CD8-positive, alpha-beta memory T cell (primary cell): ENCODE measurements around the gene CAMK2B. TPM values are rescaled to one million over a fixed set of nuclear protein-coding genes. Genes with fewer than 3 reads are reported as not detected.

Experiments used
- CTCF ChIA-PET: fragments of 350-600 bp; sonication (Branson Sonifier 250); formaldehyde crosslinking; loops from one replicate; lab custom pipeline; 2021; ENCODE audit warnings: antibody characterized with exemption; lab: Charles Lee
- POLR2A ChIA-PET: fragments of 350-600 bp; sonication (Branson Sonifier 250); formaldehyde crosslinking; loops from one replicate; lab custom pipeline; 2021; ENCODE audit warnings: antibody characterized with exemption; lab: Charles Lee
- DNase-seq, 5 donors: peaks; one replicate each; pipeline versions ENCODE4 v3.0.0 to v3.0.0-alpha.2; 2020 to 2022; ENCODE audit warnings: mixed read lengths in 1 of 5
- H3K27ac ChIP-seq: one replicate; pipeline ENCODE4 v1.7.0; 2013; ENCODE audit warnings: low read depth, mild to moderate bottlenecking, low read length, moderate library complexity
- H3K27me3 ChIP-seq: 2 replicates; pipeline ENCODE4 v1.7.0; 2013; ENCODE audit warnings: low read length, mild to moderate bottlenecking; ENCODE audit not compliant: insufficient read depth, poor library complexity, severe bottlenecking
- H3K36me3 ChIP-seq: 2 replicates; pipeline ENCODE4 v1.7.0; 2013; ENCODE audit warnings: mild to moderate bottlenecking, low read length, moderate library complexity; ENCODE audit not compliant: insufficient read depth
- H3K4me1 ChIP-seq: 2 replicates; pipeline ENCODE4 v1.7.0; 2013; ENCODE audit warnings: mild to moderate bottlenecking, low read length, moderate library complexity; ENCODE audit not compliant: insufficient read depth
- H3K4me3 ChIP-seq: 2 replicates; pipeline ENCODE4 v1.7.0; 2013; ENCODE audit warnings: mild to moderate bottlenecking, low read length
- H3K9me3 ChIP-seq: 2 replicates; pipeline ENCODE4 v1.7.0; 2013; ENCODE audit warnings: mild to moderate bottlenecking, low read length
- H3K27ac Mint-ChIP-seq, 8 donors: one replicate each; pipeline ENCODE4 v1.8.0; 2020 to 2021; ENCODE audit warnings: mixed read lengths in 8 of 8, mild to moderate bottlenecking in 6 of 8, inconsistent platforms in 3 of 8, moderate library complexity in 3 of 8
- H3K27me3 Mint-ChIP-seq, 2 donors: one replicate each; pipeline ENCODE4 v1.8.0; 2020 to 2021; ENCODE audit warnings: mixed read lengths in 2 of 2, mild to moderate bottlenecking in 1 of 2, moderate library complexity in 1 of 2
- H3K36me3 Mint-ChIP-seq, 3 donors: one replicate each; pipeline ENCODE4 v1.8.0; 2020 to 2021; ENCODE audit warnings: mixed read lengths in 3 of 3, inconsistent platforms in 1 of 3, mild to moderate bottlenecking in 1 of 3
- H3K4me1 Mint-ChIP-seq, 3 donors: one replicate each; pipeline ENCODE4 v1.8.0; 2020 to 2021; ENCODE audit warnings: mixed read lengths in 3 of 3, inconsistent platforms in 1 of 3, mild to moderate bottlenecking in 1 of 3
- H3K4me3 Mint-ChIP-seq, 7 donors: one replicate each; pipeline ENCODE4 v1.8.0; 2020 to 2021; ENCODE audit warnings: mixed read lengths in 7 of 7, mild to moderate bottlenecking in 6 of 7, moderate library complexity in 4 of 7, inconsistent platforms in 2 of 7
- H3K9me3 Mint-ChIP-seq, 5 donors: one replicate each; pipeline ENCODE4 v1.8.0; 2020 to 2022; ENCODE audit warnings: mixed read lengths in 5 of 5, mild to moderate bottlenecking in 3 of 5, moderate library complexity in 2 of 5, inconsistent platforms in 1 of 5
- polyA plus RNA-seq: library from polyadenylated mRNA; unstranded; fragments of 300-500 nt; fragmentation: Illumina TruSeq; gene quantifications from one replicate; pipeline ENCODE4 v1.2.3, GENCODE V29; 2021
- total RNA-seq, 2 experiments: library from RNA; stranded (reverse); gene quantifications; one replicate each; pipeline ENCODE4 v1.2.3, GENCODE V29; 2021

The CAMK2B gene
- total and polyA plus RNA-seq, 3 experiments from 2014 or later = 0.42 to 0.90 TPM; not detected in 1

DNA sequence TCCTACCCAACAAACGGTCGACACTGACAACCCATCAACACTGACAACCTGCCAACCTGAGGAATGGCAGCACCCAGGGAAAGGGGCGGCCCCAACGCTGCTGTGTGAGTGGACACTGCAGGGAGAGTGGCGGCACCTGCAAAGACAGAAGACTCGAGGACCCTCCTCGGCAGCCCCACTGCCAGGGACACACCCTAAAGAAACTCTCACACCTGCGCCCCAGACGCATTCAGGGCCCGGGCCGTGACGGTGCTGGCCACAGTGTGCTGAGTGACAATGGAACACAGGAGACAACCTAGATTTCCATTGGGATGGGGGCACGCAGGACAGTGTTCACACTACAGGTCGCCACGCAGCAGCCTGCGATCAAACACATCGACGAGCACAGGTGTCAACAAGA lies 3.6 kb downstream of the CAMK2B start:
- H3K9me3 ChIP-seq = no peaks in the 10 kb centered on the region
- H3K27ac Mint-ChIP-seq = no peak overlapping the region
- H3K27me3 Mint-ChIP-seq = peaks cover 31 to 47% of the 10 kb centered on the region in 2 donors
- H3K27me3 ChIP-seq = peaks cover 5% of the 10 kb centered on the region
- no peak overlapping the region for H3K4me3 Mint-ChIP-seq
- H3K9me3 Mint-ChIP-seq = no peaks in the 10 kb centered on the region
- POLR2A ChIA-PET = no interaction called here
- H3K4me1 Mint-ChIP-seq = peaks cover 5 to 14% (median 6%) of the 10 kb centered on the region in 3 donors
- DNase-seq = no peak
- CTCF ChIA-PET = no interaction called here
- no peak overlapping the region for H3K27ac ChIP-seq
- H3K36me3 ChIP-seq = no peaks in the 10 kb centered on the region
- no peaks in the 10 kb centered on the region for H3K4me1 ChIP-seq
- H3K36me3 Mint-ChIP-seq = peaks cover 0 to 3% (median 0%) of the 10 kb centered on the region in 3 donors
- no peak overlapping the region for H3K4me3 ChIP-seq

GRCh38 chr7:44320794-44321371 lies 4.5 kb downstream of the CAMK2B start:
- DNase-seq = no peak
- no peak overlapping the region for H3K27ac ChIP-seq
- ChIA-PET POLR2A (no interaction called here), CTCF (no interaction called here)
- peaks cover 3 to 12% (median 5%) of the 10 kb centered on the region in 3 donors for H3K4me1 Mint-ChIP-seq
- no peak overlapping the region for H3K4me3 Mint-ChIP-seq
- no peak overlapping the region for H3K27ac Mint-ChIP-seq
- H3K27me3 Mint-ChIP-seq = peaks cover 24 to 41% of the 10 kb centered on the region in 2 donors
- no peaks in the 10 kb centered on the region for H3K36me3 ChIP-seq
- H3K4me1 ChIP-seq = no peaks in the 10 kb centered on the region
- peaks cover 4% of the 10 kb centered on the region for H3K27me3 ChIP-seq
- H3K9me3 Mint-ChIP-seq = no peaks in the 10 kb centered on the region
- H3K4me3 ChIP-seq = no peak overlapping the region
- peaks cover 0 to 2% (median 0%) of the 10 kb centered on the region in 3 donors for H3K36me3 Mint-ChIP-seq
- no peaks in the 10 kb centered on the region for H3K9me3 ChIP-seq

DNA sequence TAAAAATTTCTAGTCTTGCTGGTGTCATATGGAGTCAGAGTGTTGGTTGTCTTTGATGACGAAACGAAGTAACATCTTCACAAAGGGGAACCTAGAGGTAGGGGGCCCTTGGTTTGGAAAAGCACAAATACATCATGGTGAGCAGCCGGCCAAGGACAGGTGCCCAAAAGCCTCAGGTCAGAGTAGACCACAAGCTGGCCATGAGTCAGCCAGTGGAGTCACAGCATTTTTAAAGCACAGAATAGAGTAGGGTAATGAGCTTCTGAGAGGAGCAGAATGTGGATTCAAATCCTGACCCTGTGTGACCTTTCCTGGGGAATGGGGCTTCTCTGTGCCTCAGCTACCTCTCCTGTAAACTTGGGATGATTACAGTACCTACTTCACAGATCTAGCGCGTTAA lies 5.3 kb downstream of the CAMK2B start:
- Histone ChIP-seq H3K27me3 (peaks cover 3% of the 10 kb centered on the region), H3K36me3 (no peaks in the 10 kb centered on the region), H3K4me3 (no peak overlapping the region), H3K9me3 (no peaks in the 10 kb centered on the region), H3K27ac (no peak overlapping the region), H3K4me1 (no peaks in the 10 kb centered on the region)
- ChIA-PET POLR2A (no interaction called here), CTCF (no interaction called here)
- Mint-ChIP-seq H3K36me3 (no peaks in the 10 kb centered on the region), H3K27ac (no peak overlapping the region), H3K4me3 (no peak overlapping the region), H3K9me3 (no peaks in the 10 kb centered on the region), H3K27me3 (peaks cover 22 to 43% of the 10 kb centered on the region in 2 donors), H3K4me1 (peaks cover 0 to 8% (median 3%) of the 10 kb centered on the region in 3 donors)
- DNase-seq = no peak

DNA sequence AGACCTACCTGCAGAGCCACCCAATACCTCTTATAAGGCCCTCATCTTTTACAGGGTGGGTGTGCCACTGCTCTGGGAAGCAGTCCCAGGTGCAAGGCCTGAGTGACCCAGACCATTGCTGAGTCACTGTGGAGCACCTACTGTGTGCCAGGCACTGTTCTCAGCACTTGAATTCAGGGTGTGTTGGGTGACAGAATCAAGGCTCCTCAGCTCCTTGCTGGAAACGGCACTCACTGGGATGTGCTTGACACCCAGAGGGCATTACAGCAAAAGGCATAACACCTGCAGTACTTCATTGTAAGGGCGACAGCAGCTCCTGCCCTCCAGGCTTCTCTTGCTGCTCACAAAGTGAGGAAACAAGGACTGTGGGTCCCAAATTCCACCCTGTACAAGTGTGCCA lies 7.1 kb downstream of the CAMK2B start:
- no peaks in the 10 kb centered on the region for H3K4me1 Mint-ChIP-seq
- Histone ChIP-seq H3K27me3 (peaks cover 3% of the 10 kb centered on the region), H3K27ac (no peak overlapping the region), H3K36me3 (no peaks in the 10 kb centered on the region), H3K4me3 (no peak overlapping the region), H3K9me3 (no peaks in the 10 kb centered on the region), H3K4me1 (no peaks in the 10 kb centered on the region)
- CTCF ChIA-PET = no interaction called here
- H3K9me3 Mint-ChIP-seq = no peaks in the 10 kb centered on the region
- POLR2A ChIA-PET = no interaction called here
- no peak overlapping the region for H3K4me3 Mint-ChIP-seq
- no peak for DNase-seq
- no peak overlapping the region for H3K27ac Mint-ChIP-seq
- no peaks in the 10 kb centered on the region for H3K36me3 Mint-ChIP-seq
- peaks cover 10 to 38% of the 10 kb centered on the region in 2 donors for H3K27me3 Mint-ChIP-seq

DNA sequence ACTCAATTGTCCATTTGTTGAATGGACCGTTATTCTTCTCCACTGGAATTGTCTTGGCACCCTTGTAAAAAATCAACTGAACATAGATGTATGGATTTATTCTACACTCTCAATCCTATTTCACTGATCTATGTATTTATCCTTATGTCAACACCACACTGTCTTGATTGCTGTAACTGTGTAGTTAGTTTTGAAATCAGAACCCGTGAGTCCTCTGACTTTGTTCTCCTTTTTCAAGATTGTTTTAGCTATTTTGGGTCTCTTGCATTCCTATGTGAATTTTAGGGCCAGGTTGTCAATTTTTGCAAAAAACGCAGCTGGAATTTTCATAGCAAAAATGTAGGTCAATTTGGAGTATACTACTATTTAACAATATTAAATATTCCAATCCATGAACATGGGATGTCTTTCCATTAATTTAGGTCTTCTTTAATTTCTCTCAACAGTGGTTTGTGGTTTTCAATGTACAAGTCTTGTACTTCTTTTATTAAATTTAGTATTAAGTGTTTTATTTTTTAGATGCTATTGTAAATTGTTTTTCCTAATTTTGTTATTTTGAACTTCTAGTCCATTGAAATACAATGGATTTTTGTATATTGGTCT lies 10.0 kb downstream of the CAMK2B start:
- Mint-ChIP-seq H3K9me3 (no peaks in the 10 kb centered on the region), H3K4me3 (no peak overlapping the region), H3K27me3 (peaks cover 4 to 28% of the 10 kb centered on the region in 2 donors), H3K4me1 (no peaks in the 10 kb centered on the region), H3K27ac (no peak overlapping the region), H3K36me3 (no peaks in the 10 kb centered on the region)
- Histone ChIP-seq H3K4me1 (no peaks in the 10 kb centered on the region), H3K27me3 (peaks cover 6% of the 10 kb centered on the region), H3K36me3 (no peaks in the 10 kb centered on the region), H3K27ac (no peak overlapping the region), H3K4me3 (no peak overlapping the region), H3K9me3 (no peaks in the 10 kb centered on the region)
- DNase-seq = no peak
- ChIA-PET POLR2A (no interaction called here), CTCF (no interaction called here)

GRCh38 chr7:44313621-44314031 lies 11.8 kb downstream of the CAMK2B start:
- POLR2A ChIA-PET = no interaction called here

GRCh38 chr7:44313016-44313415 lies 12.4 kb downstream of the CAMK2B start:
- H3K4me3 Mint-ChIP-seq = peak overlapping the region in 1 of 7 donors; percentile 12
- Histone ChIP-seq H3K27ac (no peak overlapping the region), H3K4me3 (no peak overlapping the region), H3K27me3 (peaks cover 12% of the 10 kb centered on the region), H3K4me1 (peaks cover 6% of the 10 kb centered on the region), H3K36me3 (no peaks in the 10 kb centered on the region), H3K9me3 (no peaks in the 10 kb centered on the region)
- CTCF ChIA-PET = no interaction called here
- no peak overlapping the region for H3K27ac Mint-ChIP-seq
- DNase-seq = no peak
- H3K4me1 Mint-ChIP-seq = peaks cover 0 to 4% (median 0%) of the 10 kb centered on the region in 3 donors
- no peaks in the 10 kb centered on the region for H3K36me3 Mint-ChIP-seq
- peaks cover 9 to 33% of the 10 kb centered on the region in 2 donors for H3K27me3 Mint-ChIP-seq
- no peaks in the 10 kb centered on the region for H3K9me3 Mint-ChIP-seq
- POLR2A ChIA-PET = no interaction called here

More at GRCh38 chr7:44313621-44314031, 11.8 kb downstream of the CAMK2B start:
- Mint-ChIP-seq H3K27me3 (peaks cover 8 to 33% of the 10 kb centered on the region in 2 donors), H3K4me3 (no peak overlapping the region), H3K9me3 (no peaks in the 10 kb centered on the region), H3K36me3 (no peaks in the 10 kb centered on the region), H3K27ac (no peak overlapping the region), H3K4me1 (peaks cover 0 to 4% (median 0%) of the 10 kb centered on the region in 3 donors)
- Histone ChIP-seq H3K9me3 (no peaks in the 10 kb centered on the region), H3K36me3 (no peaks in the 10 kb centered on the region), H3K27me3 (peaks cover 12% of the 10 kb centered on the region), H3K4me3 (no peak overlapping the region), H3K27ac (no peak overlapping the region), H3K4me1 (peaks cover 6% of the 10 kb centered on the region)
- CTCF ChIA-PET = no interaction called here
- DNase-seq = no peak

- Histone ChIP-seq H3K4me1 (peaks cover 6% of the 10 kb centered on the region), H3K4me3 (no peak overlapping the region), H3K27ac (no peak overlapping the region), H3K36me3 (no peaks in the 10 kb centered on the region), H3K27me3 (peaks cover 11% of the 10 kb centered on the region), H3K9me3 (no peaks in the 10 kb centered on the region)
- CTCF ChIA-PET = no interaction called here
- no peak overlapping the region for H3K4me3 Mint-ChIP-seq
- no peaks in the 10 kb centered on the region for H3K9me3 Mint-ChIP-seq
- H3K27me3 Mint-ChIP-seq = peaks cover 11 to 29% of the 10 kb centered on the region in 2 donors
- no peaks in the 10 kb centered on the region for H3K36me3 Mint-ChIP-seq
- DNase-seq = peak in 1 of 5 donors; percentile 45
- H3K27ac Mint-ChIP-seq = peak overlapping the region in 1 of 8 donors; percentile 18
- peaks cover 0 to 4% (median 0%) of the 10 kb centered on the region in 3 donors for H3K4me1 Mint-ChIP-seq
- POLR2A ChIA-PET = no interaction called here
These were observed 13.6 kb downstream of the CAMK2B start for GRCh38 chr7:44311561-44312495.
